Fibroblast of upper back skin (primary cell): ENCODE measurements around the gene ZFP2.
"Not testable (repeated sequence)": the region's sequence is repeated elsewhere in the genome, so short reads cannot be mapped to it uniquely, and the experiment has no call there.

Experiments
- DNase-seq: peaks from one replicate; pipeline ENCODE4 v3.0.0-alpha.2; 2013

ZFP2 gene

GRCh38 chr5:178895615-178896571 is at the start of gene ZFP2:
ZFP2 (plus strand) TSS chr5:178895913; CDS start chr5:178931314, 35,401 bp downstream.
- DNase-seq, result peak; percentile 46

- DNase-seq, result no peak
Measured at GRCh38 chr5:178849316-178849715, 46.4 kb upstream of the ZFP2 start.

GRCh38 chr5:178851951-178852350 is 43.8 kb upstream of the ZFP2 start:
- DNase-seq, result no peak

- DNase-seq, result no peak
Measured at GRCh38 chr5:178854284-178854683, 41.4 kb upstream of the ZFP2 start.

- peak; percentile 90 for DNase-seq
Measured at GRCh38 chr5:178859625-178860521, 35.8 kb upstream of the ZFP2 start, which contains the start of gene ZNF354B. ZNF354B (plus strand) TSS chr5:178859953; CDS start chr5:178861048, 1,095 bp downstream.

GRCh38 chr5:178860615-178861014 is 35.1 kb upstream of the ZFP2 start:
- DNase-seq, result not testable (repeated sequence)

- DNase-seq, result no peak
Measured at GRCh38 chr5:178861627-178862026, 34.1 kb upstream of the ZFP2 start.

GRCh38 chr5:178866946-178867345 is 28.8 kb upstream of the ZFP2 start:
- no peak for DNase-seq

GRCh38 chr5:178869577-178869976 is 26.1 kb upstream of the ZFP2 start:
- DNase-seq, result no peak

GRCh38 chr5:178870411-178870810 is 25.3 kb upstream of the ZFP2 start:
- DNase-seq, result no peak

GRCh38 chr5:178872302-178872701 is 23.4 kb upstream of the ZFP2 start:
- no peak for DNase-seq

- not testable (repeated sequence) for DNase-seq
Measured at GRCh38 chr5:178883115-178883694, 12.5 kb upstream of the ZFP2 start.

GRCh38 chr5:178883815-178884430 is 11.8 kb upstream of the ZFP2 start:
- no peak for DNase-seq

- no peak for DNase-seq
Measured at GRCh38 chr5:178899289-178899688, 3.6 kb downstream of the ZFP2 start.

- no peak for DNase-seq
Measured at GRCh38 chr5:178902849-178903248, 7.1 kb downstream of the ZFP2 start.

GRCh38 chr5:178931846-178932760 is 36.4 kb downstream of the ZFP2 start:
- DNase-seq, result no peak

GRCh38 chr5:178940569-178941360 is 45.1 kb downstream of the ZFP2 start, which contains the start of gene ZNF454:
ZNF454 (plus strand) TSS chr5:178941198; CDS start chr5:178942792, 1,594 bp downstream.
- DNase-seq, result peak; percentile 94

- peak; percentile 10 for DNase-seq
Measured at GRCh38 chr5:178941361-178941760, 45.6 kb downstream of the ZFP2 start.

GRCh38 chr5:178965465-178966055 is 69.8 kb downstream of the ZFP2 start:
- DNase-seq, result no peak

GRCh38 chr5:178981381-178981780 is 85.7 kb downstream of the ZFP2 start:
- DNase-seq, result no peak
